ENCODE results near the gene TMEM254. TPM values are rescaled to one million over a fixed set of nuclear protein-coding genes. Genes with fewer than 3 reads are reported as not detected.

The TMEM254 gene
- total and polyA plus RNA-seq, 2 of the 13 experiments (the other 11 are each of a cell fraction or from before 2014, with no cell fraction given) = 11.2 to 39.0 TPM

GRCh38 chr10:80050752-80051151, 27.7 kb upstream of the TMEM254 start:
- Histone ChIP-seq H3K27me3 (ENCODE audit: control insufficient read depth in 1 of 2, insufficient read depth in 2 of 2, low read length in 2 of 2) (no peaks in the 10 kb centered on the region), H2AFZ (ENCODE audit: low read length) (no peak overlapping the region), H3K79me2 (ENCODE audit: insufficient read depth, low read length) (no peaks in the 10 kb centered on the region), H3K36me3 (replicated peaks in 1 of 2; ENCODE audit: control insufficient read depth in 1 of 2, insufficient read depth in 2 of 2, low read length in 2 of 2) (no peaks in the 10 kb centered on the region), H3K27ac (ENCODE audit: extremely low read length, insufficient read depth, low read length) (no peak overlapping the region), H3K4me3 (replicated peaks in 1 of 3; ENCODE audit: insufficient read depth in 1 of 3, low read depth in 2 of 3, low read length in 3 of 3) (no peak overlapping the region), H3K9ac (ENCODE audit: insufficient read depth, low read depth, low read length) (no peak overlapping the region), H3K4me1 (ENCODE audit: insufficient read depth, low read length) (no peaks in the 10 kb centered on the region), H3K9me3 (ENCODE audit: low read length) (no peaks in the 10 kb centered on the region), H4K20me1 (ENCODE audit: insufficient read depth, low read length) (no peaks in the 10 kb centered on the region), H3K4me2 (ENCODE audit: low read depth, low read length) (no peak overlapping the region)
- no peak for DNase-seq (ENCODE audit: low spot score)
- ChIA-PET POLR2A (no interaction called here), CTCF (ENCODE audit: low intra/inter-chr PET ratio, low total read pairs) (no interaction called here)
- no peak for ATAC-seq
- no peak for TF ChIP-seq GLI4 (CRISPR knock-in tag; IDR thresholded peaks at IDR 0.05; ENCODE audit: borderline replicate concordance)
- TF ChIP-seq MAFG (CRISPR knock-in tag; IDR thresholded peaks at IDR 0.05) = no peak
- TF ChIP-seq ZNF724P (CRISPR knock-in tag; IDR thresholded peaks at IDR 0.05; ENCODE audit: borderline replicate concordance) = no peak
- no peak for TF ChIP-seq EHMT2 (IDR thresholded peaks at IDR 0.05; ENCODE audit: borderline replicate concordance, low read depth, low read length)
- TF ChIP-seq ZNF296 (CRISPR knock-in tag; conservative IDR thresholded peaks at IDR 0.05) = no peak
- no peak for TF ChIP-seq ZNF513 (CRISPR knock-in tag; conservative IDR thresholded peaks at IDR 0.05)
- no peak for TF ChIP-seq MIXL1 (CRISPR knock-in tag; IDR thresholded peaks at IDR 0.05)
- no peak for TF ChIP-seq ZFAT (CRISPR knock-in tag; conservative IDR thresholded peaks at IDR 0.05)
- TF ChIP-seq AHDC1 (CRISPR knock-in tag; IDR thresholded peaks at IDR 0.05; ENCODE audit: borderline replicate concordance) = no peak
- no peak for TF ChIP-seq IRX3 (CRISPR knock-in tag; IDR thresholded peaks at IDR 0.05; ENCODE audit: borderline replicate concordance, low read depth)
- TF ChIP-seq SIN3A (IDR thresholded peaks at IDR 0.05; ENCODE audit: borderline replicate concordance, low read depth, low read length) = no peak
- TF ChIP-seq THYN1 (CRISPR knock-in tag; IDR thresholded peaks at IDR 0.05; ENCODE audit: borderline replicate concordance, low read depth) = no peak
- TF ChIP-seq PAWR (CRISPR knock-in tag; IDR thresholded peaks at IDR 0.05; ENCODE audit: borderline replicate concordance) = no peak
- TF ChIP-seq RARA (CRISPR knock-in tag; IDR thresholded peaks at IDR 0.05) = no peak
- no peak for TF ChIP-seq AGO1 (IDR thresholded peaks at IDR 0.05; ENCODE audit: low read depth, low read length, poor library complexity, severe bottlenecking)
- WGBS (ENCODE audit: low lambda C conversion rate) = 49% methylated on average over 3 of the region's 3 CpGs
- FAIRE-seq = no peak
- in situ Hi-C loops (cut with HindIII; ENCODE audit: extremely low pct_ligation_motif_present, low pct_unique_long_range_greater_than_20kb) = no loop called here
- intact Hi-C loops (cut with micrococcal nuclease; ENCODE audit: unreplicated experiment) = loop anchor here (10.0 kb wide), 1 partner anchor 174 kb away; no protein-coding TSS in a partner anchor
- no TSS peak for BruUV-seq (replicated peaks)
